Loucy (cell line): Measurements from ENCODE around the gene SIMC1.
A peak's percentile ranks its signal among the peaks of the same experiment; 100 is the strongest.
"Not testable (repeated sequence)": the region's sequence is repeated elsewhere in the genome, so short reads cannot be mapped to it uniquely, and the experiment has no call there.

Experiments
- H2AFZ ChIP-seq: fragments of 200-600 bp; sonication (generic); 2 replicates; pipeline ENCODE4 v1.6.0; 2016; ENCODE audit warnings: antibody characterized with exemption, mild to moderate bottlenecking, low read length, moderate library complexity
- H3F3A ChIP-seq: fragments of 200-600 bp; 2 replicates; pipeline ENCODE4 v1.6.0; 2016; ENCODE audit warnings: antibody characterized with exemption, low read depth, mild to moderate bottlenecking
- H3K27me3 ChIP-seq: fragments of 200-600 bp; sonication (generic); 2 replicates; pipeline ENCODE4 v1.6.1; 2014; ENCODE audit warnings: low read length, mild to moderate bottlenecking; ENCODE audit not compliant: insufficient read depth, poor library complexity, severe bottlenecking
- H3K36me3 ChIP-seq: fragments of 200-600 bp; sonication (generic); 2 replicates; pipeline ENCODE4 v1.6.1; 2016; ENCODE audit warnings: low read length; ENCODE audit not compliant: insufficient read depth
- H3K4me1 ChIP-seq: fragments of 200-600 bp; sonication (generic); 2 replicates; pipeline ENCODE4 v1.5.1; 2014; ENCODE audit warnings: low read length, mild to moderate bottlenecking; ENCODE audit not compliant: insufficient read depth, poor library complexity, severe bottlenecking
- H3K4me2 ChIP-seq: fragments of 200-600 bp; sonication (generic); 2 replicates; pipeline ENCODE4 v1.6.0; 2014; ENCODE audit warnings: antibody characterized with exemption, low read length, low read depth, mild to moderate bottlenecking; ENCODE audit not compliant: poor library complexity, severe bottlenecking
- H3K4me3 ChIP-seq: fragments of 200-600 bp; sonication (generic); 2 replicates; pipeline ENCODE4 v1.5.1; 2014; ENCODE audit warnings: low read length, mild to moderate bottlenecking, mixed read lengths; ENCODE audit not compliant: poor library complexity, severe bottlenecking
- H3K79me2 ChIP-seq: fragments of 200-600 bp; sonication (generic); 2 replicates; pipeline ENCODE4 v1.6.1; 2014; ENCODE audit warnings: low read length; ENCODE audit not compliant: insufficient read depth
- H3K9ac ChIP-seq: fragments of 200-600 bp; sonication (generic); 2 replicates; pipeline ENCODE4 v1.6.0; 2014; ENCODE audit warnings: mild to moderate bottlenecking, low read depth, low read length, moderate library complexity; ENCODE audit not compliant: poor library complexity, severe bottlenecking
- H3K9me2 ChIP-seq: fragments of 200-600 bp; sonication (generic); replicated peaks from 2 replicates; pipeline ENCODE4 v1.6.1; 2016; ENCODE audit warnings: low read depth, low read length, mixed read lengths
- H3K9me3 ChIP-seq: fragments of 200-600 bp; sonication (generic); 2 replicates; pipeline ENCODE4 v1.6.1; 2014; ENCODE audit warnings: mild to moderate bottlenecking, antibody characterized with exemption, low read length, low read depth; ENCODE audit not compliant: insufficient read depth
- H4K20me1 ChIP-seq: fragments of 200-600 bp; sonication (generic); 2 replicates; pipeline ENCODE4 v1.6.0; 2014; ENCODE audit warnings: antibody characterized with exemption, low read length, mild to moderate bottlenecking; ENCODE audit not compliant: insufficient read depth, poor library complexity, severe bottlenecking
- CTCF ChIP-seq: fragments of 200-600 bp; sonication (generic); conservative IDR thresholded peaks from 2 replicates; pipeline ENCODE4 v1.5.1; 2014; ENCODE audit warnings: mild to moderate bottlenecking, antibody characterized with exemption, low read length

The SIMC1 gene

GRCh38 chr5:176217764-176218163 lies 20.5 kb upstream of the SIMC1 start:
- not testable (repeated sequence) for H4K20me1 ChIP-seq, H3K4me3 ChIP-seq, H3K4me2 ChIP-seq, H3F3A ChIP-seq, H3K9ac ChIP-seq, H3K4me1 ChIP-seq, H2AFZ ChIP-seq, H3K9me3 ChIP-seq, H3K36me3 ChIP-seq, H3K27me3 ChIP-seq, H3K9me2 ChIP-seq, H3K79me2 ChIP-seq

- not testable (repeated sequence) for H3K4me3 ChIP-seq, H3K9me2 ChIP-seq, H3F3A ChIP-seq, H3K27me3 ChIP-seq, H3K4me2 ChIP-seq, H3K79me2 ChIP-seq, H3K9me3 ChIP-seq, H3K9ac ChIP-seq, H3K36me3 ChIP-seq, H4K20me1 ChIP-seq, H2AFZ ChIP-seq, H3K4me1 ChIP-seq
These were observed 16.2 kb upstream of the SIMC1 start for GRCh38 chr5:176222006-176222405.

- not testable (repeated sequence) for H3K36me3 ChIP-seq, H4K20me1 ChIP-seq
These were observed 9.9 kb upstream of the SIMC1 start for GRCh38 chr5:176228358-176228757.

GRCh38 chr5:176233253-176233652 lies 5.0 kb upstream of the SIMC1 start:
- not testable (repeated sequence) for H3K4me3 ChIP-seq, H3K79me2 ChIP-seq, H3K9me3 ChIP-seq, H3K36me3 ChIP-seq, H3K4me1 ChIP-seq, H3K4me2 ChIP-seq, H3F3A ChIP-seq, H4K20me1 ChIP-seq, H2AFZ ChIP-seq, H3K9me2 ChIP-seq, H3K27me3 ChIP-seq, H3K9ac ChIP-seq

More at GRCh38 chr5:176228358-176228757, 9.9 kb upstream of the SIMC1 start:
- H3K9ac ChIP-seq, H2AFZ ChIP-seq, H3K9me2 ChIP-seq, H3K4me2 ChIP-seq, H3K4me1 ChIP-seq, H3K9me3 ChIP-seq, H3F3A ChIP-seq, H3K79me2 ChIP-seq, H3K27me3 ChIP-seq, H3K4me3 ChIP-seq: not testable (repeated sequence)

- H3K4me3 ChIP-seq, H3F3A ChIP-seq, H3K27me3 ChIP-seq, H3K9me2 ChIP-seq, H3K79me2 ChIP-seq, H2AFZ ChIP-seq, H3K4me1 ChIP-seq, H3K9me3 ChIP-seq, H3K36me3 ChIP-seq, H4K20me1 ChIP-seq, H3K4me2 ChIP-seq, H3K9ac ChIP-seq: not testable (repeated sequence)
- peak; percentile 32 for TF ChIP-seq CTCF
These were observed 3.1 kb upstream of the SIMC1 start for GRCh38 chr5:176235155-176235554.

GRCh38 chr5:176238645-176239283 lies 540 bp downstream of the SIMC1 start:
- H3K4me3 ChIP-seq, result not testable (repeated sequence)

GRCh38 chr5:176239304-176239703 lies 1.1 kb downstream of the SIMC1 start:
- H3K27me3 ChIP-seq, H3K4me2 ChIP-seq, H3K79me2 ChIP-seq, H2AFZ ChIP-seq, H3K9me2 ChIP-seq, H3K4me1 ChIP-seq, H3F3A ChIP-seq, H4K20me1 ChIP-seq, H3K36me3 ChIP-seq, H3K9ac ChIP-seq, H3K9me3 ChIP-seq, H3K4me3 ChIP-seq: not testable (repeated sequence)

More at GRCh38 chr5:176238645-176239283, 540 bp downstream of the SIMC1 start:
- H3K36me3 ChIP-seq, H3K4me1 ChIP-seq, H3K4me2 ChIP-seq, H3K9me2 ChIP-seq, H3K9ac ChIP-seq, H3K9me3 ChIP-seq, H2AFZ ChIP-seq, H3K79me2 ChIP-seq, H4K20me1 ChIP-seq, H3F3A ChIP-seq, H3K27me3 ChIP-seq: not testable (repeated sequence)
